Islet precursor cell (in vitro differentiated cells): ENCODE data around the gene ZNF385B.
"Not testable (repeated sequence)": the region's sequence is repeated elsewhere in the genome, so short reads cannot be mapped to it uniquely, and the experiment has no call there.

ENCODE experiments used
- DNase-seq: peaks from one replicate; pipeline ENCODE4 v3.0.0-alpha.2; 2018

Gene ZNF385B

DNA sequence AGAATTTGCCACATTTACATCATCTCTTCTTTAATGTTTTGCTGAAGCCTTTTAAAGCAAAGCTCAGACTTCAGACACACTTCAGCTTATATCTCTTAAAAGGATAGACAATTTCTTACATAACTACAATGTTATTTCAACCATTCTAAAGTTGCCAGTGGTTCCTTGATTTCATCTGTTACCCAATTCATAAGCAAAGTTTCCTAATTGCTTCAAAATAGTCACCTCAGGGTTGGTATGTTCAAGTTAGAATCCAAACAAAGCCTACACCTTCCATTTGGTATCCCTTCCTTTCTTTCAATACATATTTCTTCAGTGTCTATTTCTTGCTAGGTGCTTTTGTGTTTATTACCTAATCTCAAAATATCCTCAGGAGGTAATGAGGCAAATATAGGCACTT lies 60.6 kb downstream of the ZNF385B start:
- no peak for DNase-seq

DNA sequence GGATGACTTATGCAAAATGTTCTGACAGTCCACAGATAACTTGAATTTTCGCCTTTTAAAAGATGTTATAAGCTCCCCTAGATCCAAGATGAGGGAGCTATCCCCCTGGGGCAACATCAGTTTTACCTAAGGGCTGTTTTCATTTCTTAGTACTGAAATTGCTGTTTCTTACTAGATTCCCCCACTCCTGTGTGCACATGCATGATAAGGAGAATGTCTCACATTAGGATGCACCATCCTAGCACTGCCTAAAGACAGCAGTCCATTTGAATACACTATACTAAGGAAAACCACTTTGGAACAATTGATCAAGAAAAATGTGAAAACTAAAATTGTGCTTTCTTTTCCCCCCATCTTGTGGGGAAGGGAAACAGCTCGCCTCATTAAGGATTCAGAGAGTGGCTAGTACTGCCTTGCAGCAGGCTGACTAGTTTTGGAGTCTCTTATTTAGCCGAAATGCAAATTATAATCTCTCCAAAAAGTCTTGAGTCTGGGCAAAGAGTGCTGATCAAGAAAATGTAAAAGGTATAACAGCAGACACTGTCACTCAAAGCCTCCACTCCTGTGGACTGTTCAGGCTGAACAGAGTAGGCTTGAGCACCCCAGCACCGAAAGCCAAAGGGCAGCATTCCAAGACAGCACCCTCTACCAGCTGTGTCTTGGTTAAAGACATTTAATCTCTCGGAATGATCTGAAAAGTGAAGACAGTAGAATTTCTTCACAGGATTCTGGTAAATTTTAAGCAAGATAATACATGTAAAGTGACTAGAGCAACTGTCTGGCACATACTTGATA lies 65.0 kb downstream of the ZNF385B start:
- no peak for DNase-seq

DNA sequence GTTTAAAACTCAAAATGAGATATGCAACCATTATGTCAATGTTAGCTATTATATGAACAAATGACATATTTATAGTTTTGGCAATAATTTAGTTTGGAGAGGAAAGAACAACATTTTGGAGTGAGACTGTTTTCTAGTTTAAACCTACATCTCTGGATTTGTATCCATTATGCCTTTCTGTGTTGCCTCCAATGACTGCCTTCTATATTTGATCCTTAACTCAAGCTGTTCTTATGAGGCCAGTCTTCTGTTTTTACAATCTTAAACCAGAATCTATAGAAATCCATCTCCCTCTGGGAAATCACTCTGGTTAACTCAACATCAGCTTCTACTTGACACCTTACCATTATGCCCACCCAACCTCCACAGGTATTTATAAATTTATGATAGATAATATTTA lies 67.5 kb downstream of the ZNF385B start:
- no peak for DNase-seq

DNA sequence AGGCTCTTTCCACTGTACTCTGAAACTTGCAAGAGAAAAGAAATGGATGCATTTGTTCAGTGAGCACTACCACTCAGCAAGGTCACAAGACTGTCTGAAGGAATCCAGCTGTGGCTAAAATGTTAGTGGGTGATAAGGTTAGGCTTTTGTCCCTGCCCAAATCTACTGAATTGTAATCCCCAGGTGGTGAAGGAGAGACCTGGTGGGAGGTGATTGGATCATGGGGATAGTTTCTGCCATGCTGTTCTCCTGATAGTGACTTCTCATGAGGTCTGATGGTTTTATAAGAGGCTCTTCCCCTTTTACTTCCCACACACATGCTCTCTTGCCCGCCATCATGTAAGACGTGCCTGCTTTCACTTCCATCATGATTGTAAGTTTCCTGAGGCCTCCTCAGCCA lies 68.2 kb downstream of the ZNF385B start:
- no peak for DNase-seq

DNA sequence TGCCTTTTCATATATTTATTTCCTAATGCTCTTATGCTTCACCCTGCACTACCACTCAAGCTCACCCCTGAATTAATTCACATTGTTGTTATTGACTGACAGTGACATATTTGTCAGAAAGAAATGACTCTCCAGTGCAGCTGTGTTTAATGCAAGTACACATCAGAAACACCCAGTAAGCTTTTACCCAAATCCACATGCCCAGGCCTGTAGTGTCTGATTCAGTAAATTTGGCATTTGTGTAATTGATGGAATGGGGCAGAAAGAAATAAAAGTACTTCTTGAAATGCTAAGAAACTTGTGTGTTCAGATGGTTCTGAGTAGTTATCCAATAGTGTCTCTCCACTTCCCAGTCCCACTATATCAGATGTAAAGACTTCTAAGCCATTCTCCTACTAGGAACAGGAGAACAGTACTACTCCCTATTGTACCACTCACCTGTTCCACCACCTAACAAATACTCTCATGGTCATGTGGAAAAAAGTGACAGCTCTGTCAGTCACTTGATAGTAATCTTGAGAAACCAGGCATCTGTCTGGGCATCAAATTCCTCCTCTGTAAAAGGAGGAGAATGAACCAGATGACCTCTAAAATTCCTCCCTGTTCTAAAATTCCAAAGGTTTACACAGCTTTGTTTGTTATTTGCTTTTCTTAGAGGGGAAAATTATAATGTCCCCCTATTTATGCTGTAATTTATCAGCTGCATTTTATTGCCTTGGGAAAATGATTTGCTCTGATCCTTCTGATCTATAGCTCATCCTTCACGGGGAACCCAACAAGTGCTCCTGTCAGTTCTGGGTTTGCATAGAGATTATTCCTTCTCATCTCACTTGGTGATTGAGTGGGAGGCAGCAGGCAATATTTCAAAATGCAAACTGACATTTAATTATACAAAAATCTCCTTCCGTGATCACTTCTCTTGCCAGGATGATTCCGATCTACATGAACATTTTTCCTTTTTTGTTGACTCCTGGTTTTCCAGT lies 70.9 kb downstream of the ZNF385B start:
- DNase-seq, result no peak

DNA sequence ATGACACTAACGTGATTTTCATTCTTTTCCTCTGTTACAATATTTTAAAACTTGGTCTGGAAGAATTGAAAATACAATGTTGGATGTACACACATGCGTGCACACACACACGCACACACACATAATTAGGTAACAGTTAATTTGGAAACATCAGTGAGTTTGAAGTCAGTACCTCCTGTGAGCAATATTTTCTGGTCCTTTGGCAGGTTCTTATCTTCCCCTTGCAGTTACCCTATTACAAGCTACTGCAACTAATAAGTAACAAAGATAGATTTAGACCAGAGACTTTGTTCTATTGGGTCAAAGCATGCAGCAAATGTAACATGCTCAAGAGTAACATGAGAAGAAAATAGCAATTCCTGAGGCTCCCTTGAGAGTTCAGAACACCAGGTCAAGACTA lies 73.3 kb downstream of the ZNF385B start:
- no peak for DNase-seq

DNA sequence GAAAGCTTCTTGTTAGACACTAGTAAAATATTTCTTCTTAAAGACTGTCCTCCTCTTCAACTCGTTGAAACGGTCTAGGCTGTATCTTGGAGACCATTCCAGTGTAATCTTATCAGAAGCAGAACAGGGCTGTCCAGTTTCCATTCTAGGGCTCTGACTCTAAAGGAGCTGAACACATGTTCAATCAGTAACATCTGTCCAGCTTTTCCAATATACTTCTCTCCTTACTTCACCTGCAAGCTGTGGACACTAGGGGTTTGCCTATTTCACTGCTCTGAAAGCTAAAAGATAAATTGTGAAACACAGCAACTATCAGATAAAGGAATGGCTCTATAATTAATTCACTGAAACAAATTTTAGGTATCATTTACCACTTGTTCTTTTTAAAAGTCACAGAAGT lies 73.8 kb downstream of the ZNF385B start:
- DNase-seq, result no peak

DNA sequence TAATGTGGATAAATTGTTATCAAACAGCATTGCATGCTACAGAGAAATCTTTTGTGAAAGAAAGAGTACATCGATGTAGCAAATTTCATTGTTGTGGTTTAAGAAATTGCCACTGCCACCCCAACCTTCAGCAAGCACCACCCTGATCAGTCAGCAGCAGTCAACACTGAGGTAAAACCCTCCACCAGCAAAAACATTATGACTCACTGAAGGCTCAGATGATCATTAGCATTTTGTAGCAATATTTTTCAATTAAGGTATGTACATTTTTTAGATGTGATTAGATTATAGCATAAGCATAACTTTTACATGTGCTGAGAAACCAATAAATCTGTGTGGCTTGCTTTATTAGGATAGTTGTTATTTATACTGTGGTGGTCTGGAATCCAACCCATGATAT lies 75.5 kb downstream of the ZNF385B start:
- no peak for DNase-seq

DNA sequence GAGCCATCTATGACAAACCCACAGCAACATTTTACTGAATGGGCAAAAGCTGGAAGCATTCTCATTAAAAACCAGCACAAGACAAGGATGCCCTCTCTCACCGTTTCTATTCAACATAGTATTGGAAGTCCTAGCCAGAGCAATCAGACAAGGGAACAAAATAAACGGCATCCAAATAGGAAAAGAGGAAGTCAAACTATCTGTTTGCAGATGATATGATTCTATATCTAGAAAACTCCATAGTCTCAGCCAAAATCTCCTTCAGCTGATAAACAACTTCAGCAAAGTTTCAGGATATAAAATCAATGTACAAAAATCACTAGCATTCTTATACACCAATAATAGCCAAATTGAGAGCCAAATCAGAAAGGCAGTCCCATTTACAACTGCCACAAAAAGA lies 79.1 kb downstream of the ZNF385B start:
- DNase-seq, result not testable (repeated sequence)

DNA sequence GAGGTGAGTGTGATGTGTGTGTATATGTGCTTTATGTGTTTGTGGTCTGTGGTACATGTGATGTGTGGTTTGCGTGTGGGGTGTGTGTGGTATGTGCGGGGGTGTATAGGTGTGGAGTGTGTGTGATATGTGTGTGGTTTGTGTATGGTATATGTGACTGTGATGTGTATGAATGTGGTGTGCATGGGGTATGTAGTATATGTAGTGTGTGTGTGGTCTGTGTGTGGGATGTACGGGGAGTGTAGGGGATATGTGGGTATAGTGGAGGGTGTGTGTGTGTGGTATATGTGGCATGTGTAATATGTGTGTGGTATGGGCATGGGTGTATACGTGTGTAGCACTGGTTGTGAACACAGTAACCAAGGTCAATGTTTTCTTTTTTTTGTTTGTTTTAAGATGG lies 87.4 kb downstream of the ZNF385B start:
- DNase-seq, result no peak

DNA sequence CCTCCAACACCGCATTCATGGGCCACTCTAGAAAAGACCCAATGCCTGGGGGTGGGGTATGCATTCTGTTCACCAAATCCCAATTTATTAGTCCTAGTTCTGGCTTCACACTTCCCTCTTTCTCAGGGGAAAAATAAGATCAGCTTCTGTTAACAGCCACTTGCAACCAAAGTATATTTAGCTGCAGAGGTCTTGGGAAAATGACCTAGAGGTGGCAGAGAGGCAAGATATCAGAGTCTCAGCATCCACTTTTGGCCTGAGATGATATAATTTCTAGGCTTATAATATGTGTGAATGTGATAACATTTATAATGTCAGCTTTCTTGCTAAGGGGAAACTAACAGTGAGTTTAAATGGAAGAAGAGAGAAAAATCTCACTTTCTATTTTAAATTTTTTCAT lies 89.1 kb downstream of the ZNF385B start:
- no peak for DNase-seq

DNA sequence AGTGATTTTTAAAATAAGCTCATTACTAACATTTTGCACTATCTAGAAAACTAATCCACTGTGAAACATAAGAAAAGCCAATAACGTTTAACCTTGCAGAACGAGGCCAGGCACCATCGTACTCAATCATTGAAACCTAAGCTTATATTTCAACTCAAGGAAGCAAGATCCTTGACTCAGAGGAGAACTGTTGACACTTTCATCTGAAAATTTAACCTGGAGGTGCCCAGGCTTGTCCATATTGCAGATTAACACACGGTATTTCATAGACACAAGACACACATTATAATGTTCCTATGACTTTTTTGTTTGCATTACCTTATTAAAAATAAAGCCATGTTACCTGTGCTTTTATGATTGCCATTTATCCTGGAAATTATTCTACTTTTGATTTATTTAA lies 89.6 kb downstream of the ZNF385B start:
- DNase-seq, result no peak

DNA sequence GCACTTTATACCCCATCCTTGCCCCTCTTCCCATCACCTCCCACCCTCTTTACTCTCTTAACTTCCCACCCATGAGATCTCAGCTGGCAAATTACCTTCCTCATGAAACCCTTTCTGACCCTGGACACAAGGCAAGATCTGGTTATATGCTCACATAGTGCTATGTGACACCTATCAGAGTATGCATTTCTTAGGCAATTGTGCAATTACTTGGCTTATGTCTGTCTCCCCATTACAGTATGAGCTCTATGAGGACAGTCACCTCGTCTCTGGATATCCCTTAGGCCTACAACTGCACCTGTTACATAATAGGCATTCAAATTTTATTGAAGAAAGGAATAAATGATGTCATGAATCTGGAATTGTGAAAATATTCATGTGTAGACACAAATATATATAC lies 91.4 kb downstream of the ZNF385B start:
- DNase-seq, result no peak

DNA sequence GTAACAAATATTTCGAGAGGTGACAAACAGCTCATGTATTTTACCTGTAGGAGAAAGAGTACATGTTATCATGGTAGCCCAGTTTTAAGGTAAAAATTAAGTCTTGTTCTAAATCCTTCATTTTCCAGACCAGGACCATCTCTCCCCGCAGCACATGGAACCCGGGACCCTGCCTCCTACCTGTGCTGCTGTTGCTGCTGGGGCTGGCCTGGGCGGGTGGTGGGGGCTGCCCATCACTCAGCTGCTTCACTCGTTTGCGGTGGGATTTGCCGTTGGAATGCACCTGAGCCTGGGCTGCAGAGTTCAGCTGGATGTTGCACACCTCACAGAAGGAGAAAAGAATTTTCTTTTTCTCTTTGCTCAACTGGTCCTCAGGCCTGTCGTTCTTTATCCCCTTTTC lies 92.1 kb downstream of the ZNF385B start:
- DNase-seq, result no peak

DNA sequence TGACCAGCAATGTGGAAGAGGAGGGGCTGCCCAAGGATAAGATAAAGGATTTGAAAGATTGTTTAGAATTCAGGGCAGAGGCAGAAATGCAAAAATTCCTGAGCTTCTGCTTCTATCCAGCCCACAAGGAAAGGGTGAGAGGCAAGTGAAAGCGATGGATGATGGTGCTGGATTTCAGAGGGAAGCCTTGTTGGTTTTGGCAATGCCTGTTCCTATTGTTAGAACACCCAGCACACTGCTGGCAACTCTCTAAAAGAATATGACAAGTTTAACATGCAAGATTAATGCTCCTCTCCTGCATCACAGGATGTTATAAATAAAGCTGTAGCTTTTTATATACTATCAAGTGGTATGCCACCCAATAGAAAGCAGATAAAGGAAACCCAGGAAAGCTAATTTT lies 92.6 kb downstream of the ZNF385B start:
- no peak for DNase-seq

DNA sequence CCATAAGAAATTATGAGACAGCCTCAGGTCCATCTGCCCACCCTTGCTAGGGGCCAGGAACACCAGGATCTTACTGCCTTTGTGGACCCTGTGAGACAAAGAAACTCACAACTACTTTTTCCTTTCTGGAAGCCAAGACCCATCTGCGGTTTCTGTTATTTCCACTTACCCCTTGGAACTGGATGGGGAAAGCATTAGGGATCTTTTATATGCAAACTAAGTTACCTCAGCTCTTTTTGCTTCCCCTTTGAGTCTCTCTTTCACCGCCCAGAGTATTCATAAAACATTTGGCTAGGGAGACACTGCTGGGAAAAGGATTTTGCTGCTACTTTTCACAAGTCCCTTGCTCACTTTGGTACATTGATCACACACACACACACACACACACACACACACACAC lies 95.7 kb downstream of the ZNF385B start:
- no peak for DNase-seq

DNA sequence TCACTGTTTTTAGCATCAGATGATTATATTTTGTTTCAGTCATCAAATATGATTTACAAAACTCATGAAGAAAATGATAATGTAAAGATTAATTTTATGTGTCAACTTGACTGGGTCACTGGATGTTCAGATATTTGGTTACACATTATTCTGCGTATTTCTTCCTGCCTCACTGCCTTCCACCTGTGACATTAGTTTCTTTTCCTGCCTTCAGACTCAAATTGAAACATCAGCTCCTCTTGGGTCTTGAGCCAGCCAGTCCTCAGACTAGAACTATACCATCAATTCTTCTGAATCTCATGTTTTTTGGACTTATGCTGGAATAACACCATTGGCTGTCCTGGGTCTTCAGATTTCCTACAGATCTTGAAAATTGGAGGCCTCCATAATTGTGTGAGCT lies 96.7 kb downstream of the ZNF385B start:
- DNase-seq, result no peak

DNA sequence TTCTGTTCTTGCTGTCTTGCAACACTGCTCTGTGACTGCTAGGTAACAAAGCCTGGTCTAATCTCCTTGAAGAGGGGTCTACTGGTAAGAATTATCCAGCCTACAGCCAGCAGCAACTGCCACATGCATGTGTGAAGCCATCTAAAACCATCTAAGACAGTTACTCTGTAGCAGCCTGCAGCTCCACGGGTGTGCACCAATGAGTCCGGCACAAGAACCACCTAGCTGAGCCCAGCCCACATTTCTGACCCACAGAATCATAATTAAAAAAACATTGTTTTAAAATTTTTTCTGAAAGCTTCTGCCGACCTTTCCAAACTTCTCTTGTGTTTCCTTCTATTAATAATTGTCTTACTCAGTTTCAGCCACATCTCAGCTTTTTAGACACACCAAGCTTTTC lies 102.8 kb downstream of the ZNF385B start:
- DNase-seq, result no peak

DNA sequence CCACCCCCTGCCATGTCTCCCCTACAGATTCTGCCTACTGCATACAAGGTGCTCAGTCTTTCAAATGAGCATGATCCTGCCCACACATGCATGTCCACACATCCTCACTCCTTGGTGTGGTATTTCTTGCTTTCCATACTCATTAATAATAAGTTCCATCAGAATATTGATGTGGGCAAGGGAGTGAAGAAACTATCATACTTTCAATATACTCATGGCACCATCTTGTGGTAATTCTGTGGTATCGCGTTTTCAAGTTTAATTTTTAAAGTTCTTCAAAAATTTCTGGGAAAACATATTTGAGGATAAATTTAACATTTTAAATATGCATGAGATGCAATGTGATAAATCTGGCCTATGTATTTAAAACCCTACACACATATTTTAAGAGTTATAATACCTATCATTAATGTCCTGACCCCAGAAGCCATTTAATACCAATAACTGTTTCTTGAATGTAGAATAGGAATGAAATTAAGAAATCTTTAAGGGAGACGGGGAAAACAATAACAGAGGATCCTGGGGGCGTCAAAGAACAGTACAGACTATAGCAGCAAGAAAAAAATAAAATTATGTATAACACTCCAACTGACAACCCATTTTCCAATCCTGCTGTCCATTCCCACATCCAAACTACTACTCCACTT lies 110.1 kb downstream of the ZNF385B start:
- no peak for DNase-seq

DNA sequence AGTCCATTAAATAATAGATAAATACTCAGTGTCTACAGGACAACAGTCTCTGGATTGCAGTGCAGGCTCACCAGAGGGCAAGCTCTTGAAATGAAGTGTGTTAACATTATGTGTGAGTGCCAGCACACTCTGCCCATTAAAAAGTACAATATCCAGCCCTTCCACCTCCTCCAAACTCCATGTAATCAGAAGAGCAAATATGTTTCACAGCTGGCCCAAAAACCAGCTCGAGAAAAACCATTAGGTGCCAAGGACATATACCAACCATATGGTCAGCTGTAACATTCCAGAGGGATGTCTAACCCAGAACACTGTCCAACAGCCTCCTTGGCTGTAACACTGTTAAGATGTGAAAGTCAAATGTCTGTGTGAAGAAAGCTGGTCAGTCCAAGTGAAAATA lies 112.2 kb downstream of the ZNF385B start:
- DNase-seq, result no peak

DNA sequence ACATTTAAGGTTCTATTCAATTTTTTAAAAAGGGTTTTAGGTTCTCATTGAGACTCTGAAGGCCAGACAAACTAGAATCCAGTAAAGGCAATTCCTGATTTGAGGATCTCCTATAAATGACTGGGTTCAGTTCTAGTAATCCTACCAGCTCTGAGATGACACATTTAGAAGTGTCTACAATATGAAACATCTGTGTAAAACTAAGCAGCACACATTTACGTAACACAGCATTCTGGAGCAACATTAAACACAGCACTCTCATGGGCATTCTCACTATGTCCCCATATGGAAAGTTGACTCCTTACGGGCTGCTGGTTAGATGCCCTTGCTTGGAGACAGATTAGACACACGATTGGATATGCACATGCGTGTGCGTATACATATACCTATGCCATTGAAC lies 114.4 kb downstream of the ZNF385B start:
- no peak for DNase-seq

DNA sequence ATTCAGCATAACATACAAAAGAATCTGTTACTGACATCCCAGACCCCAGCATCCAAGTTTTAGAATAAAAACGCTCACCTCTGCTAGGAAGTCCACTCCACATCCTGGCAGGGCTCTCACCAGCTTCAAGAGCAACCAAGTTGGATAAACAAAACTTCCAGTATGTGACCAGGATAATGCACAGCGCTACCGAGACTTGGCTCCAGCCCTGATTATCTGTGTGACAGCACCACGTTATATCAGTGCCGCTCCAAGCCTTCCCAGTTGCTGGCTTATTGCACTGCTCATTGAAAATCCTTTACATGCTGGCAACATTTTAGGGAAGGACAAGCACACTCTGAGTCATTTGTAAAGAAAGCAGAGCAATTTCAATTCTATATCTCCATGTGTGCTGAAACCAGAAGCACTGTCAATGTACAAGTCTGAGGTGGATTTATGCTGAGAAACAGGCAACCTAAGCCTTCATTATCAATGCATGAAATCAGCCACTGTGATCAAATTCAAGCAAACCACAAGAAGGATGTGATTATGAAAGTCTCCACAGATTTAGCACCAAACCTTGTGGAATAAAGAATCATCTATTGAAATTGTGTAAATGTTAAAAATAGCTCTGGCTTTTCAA lies 115.7 kb downstream of the ZNF385B start:
- DNase-seq, result no peak

DNA sequence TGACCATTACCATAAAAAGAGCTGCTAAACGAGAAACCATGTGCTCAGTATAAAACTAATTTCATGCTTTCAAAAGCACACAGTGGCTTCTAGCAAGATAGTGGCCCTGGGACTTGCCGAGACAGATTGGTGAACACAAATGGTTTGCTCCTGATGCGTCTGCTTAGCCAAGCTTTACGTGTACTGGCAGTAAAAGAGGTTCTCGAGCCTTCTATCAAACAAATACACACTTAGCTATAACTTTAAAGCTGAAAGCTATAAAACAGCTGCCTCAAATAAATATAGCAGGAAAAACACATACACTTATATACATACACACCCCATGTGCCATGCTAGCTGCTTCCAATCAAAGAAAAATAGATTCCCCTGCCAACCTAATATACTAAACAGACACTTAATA lies 117.0 kb downstream of the ZNF385B start:
- no peak for DNase-seq
